Stimulated activated CD8-positive, alpha-beta memory T cell treated with anti-CD3 and anti-CD28 coated beads, Interleukin-4, amount 100 ng/mL, for 48 hours (primary cell): ENCODE measurements around the gene SOSTDC1.

Experiments
- DNase-seq: peaks from one replicate; pipeline ENCODE4 v3.0.0-alpha.2; 2020

SOSTDC1 gene

DNA sequence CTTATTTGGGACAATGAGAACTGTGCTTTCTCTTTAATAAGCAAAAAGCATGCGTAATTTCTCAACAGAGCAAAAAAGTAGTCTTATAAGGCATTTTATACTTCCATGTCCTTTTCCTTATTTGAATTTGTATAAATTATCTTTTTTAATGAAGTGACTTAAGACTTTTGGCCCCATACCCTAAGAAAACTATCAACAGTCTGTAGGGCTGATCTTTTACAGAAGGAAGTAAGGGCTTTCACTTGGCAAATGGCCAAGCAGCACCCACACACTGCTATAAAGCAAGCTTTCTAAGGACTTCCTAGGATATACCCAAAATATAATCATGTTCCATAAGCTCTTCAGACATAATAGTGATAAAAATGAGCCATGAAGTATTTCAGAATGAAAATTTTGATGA, 47.6 kb downstream of the SOSTDC1 start:
- no peak for DNase-seq

DNA sequence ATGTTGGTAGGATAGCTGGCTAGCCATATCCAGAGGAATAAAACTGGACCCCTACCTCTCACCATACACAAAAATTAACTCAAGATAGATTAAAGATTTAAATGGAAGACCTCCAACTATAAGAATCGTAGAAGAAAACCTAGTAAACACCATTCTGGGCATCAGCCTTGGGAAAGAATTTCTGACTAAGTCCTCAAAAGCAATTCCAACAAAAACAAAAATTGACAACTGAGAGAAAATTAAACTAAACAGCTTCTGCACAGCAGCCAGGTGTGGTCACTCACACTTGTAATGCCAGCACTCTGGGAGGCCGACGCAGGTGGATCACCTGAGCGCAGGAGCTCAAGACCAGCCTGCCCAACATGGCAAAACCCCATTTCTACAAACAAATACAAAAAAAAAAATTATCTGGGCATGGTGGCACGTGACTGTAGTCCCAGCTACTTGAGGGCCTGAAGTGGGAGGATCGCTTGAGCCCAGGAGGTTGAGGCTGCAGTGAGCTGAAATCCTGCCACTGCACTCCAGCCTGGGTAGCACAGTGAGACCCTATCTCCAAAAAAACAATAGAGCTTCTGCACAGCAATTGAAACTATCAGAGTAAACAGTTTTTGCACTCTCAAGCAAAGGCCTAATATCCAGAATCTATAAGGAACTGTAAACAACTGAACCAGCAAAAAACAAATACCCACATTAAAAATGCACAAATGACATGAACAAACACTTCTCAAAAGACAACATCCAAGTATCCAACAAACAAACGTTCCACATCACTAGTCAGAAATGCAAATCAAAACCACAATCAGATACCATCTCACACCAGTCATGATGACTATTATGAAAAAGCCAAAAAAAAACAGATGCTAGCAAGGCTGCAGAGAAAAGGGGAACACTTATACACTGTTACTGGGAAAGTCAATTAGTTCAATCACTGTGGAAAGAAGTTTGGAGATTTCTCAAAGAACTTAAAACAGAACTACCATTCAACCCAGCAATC, 49.0 kb downstream of the SOSTDC1 start:
- no peak for DNase-seq

DNA sequence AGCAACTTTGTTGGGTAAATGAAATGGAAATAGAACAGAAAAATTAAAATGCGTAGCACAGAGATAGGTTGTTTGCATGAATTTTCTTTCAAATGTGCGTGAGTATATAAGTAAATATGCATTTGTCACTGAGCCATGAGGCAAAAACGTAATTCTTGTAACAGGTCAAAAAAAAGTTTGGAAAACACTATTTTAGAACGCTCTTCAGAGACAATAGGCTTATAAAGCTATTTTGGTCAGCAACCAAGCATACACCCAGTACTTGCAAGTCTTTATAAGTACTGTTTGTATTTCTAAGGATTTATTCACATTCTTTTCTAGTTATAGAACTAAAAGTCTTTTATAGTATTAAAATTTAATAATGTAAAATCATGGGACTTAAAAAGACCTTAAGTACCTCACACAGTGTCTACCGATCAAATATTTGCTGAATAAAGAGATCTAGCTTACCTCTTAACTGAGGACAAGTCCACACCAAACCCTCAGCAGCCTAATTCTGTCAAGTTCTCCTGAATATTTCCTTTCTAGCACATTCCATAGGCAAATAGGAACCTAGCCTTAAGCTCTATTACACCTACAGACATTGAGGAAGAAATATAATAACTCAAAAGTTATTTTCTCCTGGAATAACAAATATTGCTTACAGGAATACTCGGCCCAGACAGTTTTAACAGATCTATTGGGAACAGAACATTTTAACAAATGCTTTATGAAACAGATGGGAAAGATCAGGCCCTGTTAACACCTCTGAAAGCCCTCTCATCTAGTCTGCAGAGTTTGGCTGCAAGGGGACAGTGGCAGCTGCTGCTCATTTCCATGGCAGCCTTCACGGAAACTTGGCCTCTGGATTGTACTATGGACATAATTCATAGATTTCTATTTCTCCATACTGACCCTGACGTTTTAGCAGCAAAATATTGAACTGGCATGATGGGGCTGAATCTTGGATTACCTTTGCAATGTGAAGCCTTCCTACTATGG, 53.0 kb downstream of the SOSTDC1 start:
- no peak for DNase-seq
